ENCODE results near the gene CNTNAP2. TPM values are rescaled to one million over a fixed set of nuclear protein-coding genes. Genes with fewer than 3 reads are reported as not detected.

CNTNAP2 gene
- 0.28 and 0.36 TPM in 2 replicates for total RNA-seq (2014; rRNA removed; shearing (Covaris generic))
- 0.41 TPM in 1 of 2 replicates, not detected in the other for total RNA-seq (2022)
- percentile 3 among the genes with signal in this experiment for Bru-seq, nascent RNA
- BruChase-seq, experiment 1, labeled RNA remaining after a 6-hour chase = percentile 7 among the genes with signal in this experiment
- percentile 7 among the genes with signal in this experiment for BruChase-seq, experiment 2, labeled RNA remaining after a 2-hour chase
- long read RNA-seq = 0 reads

DNA sequence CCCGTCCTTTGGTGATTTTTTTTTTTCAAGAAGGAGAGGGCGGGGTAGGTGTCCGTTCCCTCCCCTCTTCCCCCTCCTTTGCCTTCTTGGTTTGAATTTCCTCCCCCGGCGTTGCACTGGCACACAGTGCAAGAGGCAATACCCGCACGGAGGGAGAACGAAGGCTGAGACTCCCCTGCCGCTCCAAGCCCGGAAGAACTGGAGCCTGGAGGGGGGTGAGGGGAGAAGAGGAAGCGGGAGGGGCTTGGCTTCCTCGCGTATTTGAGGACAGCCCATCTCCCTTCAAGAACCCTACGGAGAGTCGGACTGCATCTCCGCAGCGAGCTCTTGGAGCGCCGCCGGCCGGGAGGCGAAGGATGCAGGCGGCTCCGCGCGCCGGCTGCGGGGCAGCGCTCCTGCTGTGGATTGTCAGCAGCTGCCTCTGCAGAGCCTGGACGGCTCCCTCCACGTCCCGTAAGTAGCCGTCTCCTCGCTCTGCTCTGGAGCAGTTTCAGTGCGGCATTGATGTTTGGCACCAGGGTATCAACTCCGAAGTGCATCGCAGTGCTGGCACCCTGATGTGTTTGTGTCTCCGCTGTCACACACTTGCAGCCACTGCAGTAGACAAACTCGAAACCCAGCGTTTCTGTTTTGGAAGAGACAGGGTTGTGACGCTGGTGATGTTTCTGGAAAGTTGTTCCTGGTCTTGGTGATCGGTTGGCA lies at the start of gene CNTNAP2:
Gene CNTNAP2 (plus strand): TSS at position 281 of the 702 bp plus-strand sequence. CDS start 76 bp downstream, at position 357.
- H3K4me1 ChIP-seq (ENCODE audit: insufficient read depth, low read length, poor library complexity, severe bottlenecking) = no peaks in the 10 kb centered on the region
- no peak within 1 kb of the TSS for H3K4me3 ChIP-seq (ENCODE audit: low read depth, low read length, poor library complexity, severe bottlenecking)
- no peaks in the 10 kb centered on the region for H4K20me1 ChIP-seq (ENCODE audit: insufficient read depth, low read length)
- BruUV-seq (replicated peaks) = no TSS peak
- ChIA-PET POLR2A (no interaction called here), CTCF (ENCODE audit: unreplicated experiment) (no interaction called here)
- no peak for DNase-seq (ENCODE audit: low spot score)
- H3K9me3 ChIP-seq (ENCODE audit: low read length) = no peaks in the 10 kb centered on the region
- no peaks in the 10 kb centered on the region for H3K36me3 ChIP-seq (ENCODE audit: insufficient read depth, low read length)
- no peaks in the 10 kb centered on the region for H3K9me2 ChIP-seq (ENCODE audit: insufficient read depth, low read length)
- no peak within 1 kb of the TSS for H3K4me2 ChIP-seq (ENCODE audit: low read length)
- H3K79me2 ChIP-seq (ENCODE audit: insufficient read depth, low read depth, low read length) = no peaks in the 10 kb centered on the region
- no peak within 1 kb of the TSS for H3K27ac ChIP-seq (ENCODE audit: low read depth, low read length, poor library complexity, severe bottlenecking)
- intact Hi-C loops (cut with micrococcal nuclease; ENCODE audit: unreplicated experiment) = no loop called here
- TF ChIP-seq EZH2phosphoT487 (IDR thresholded peaks at IDR 0.05; ENCODE audit: borderline replicate concordance, low read depth, low read length) (no peak), CTCF (conservative IDR thresholded peaks at IDR 0.05; ENCODE audit: low read length) (no peak)
- no peak within 1 kb of the TSS for H2AFZ ChIP-seq (ENCODE audit: low read length)

- Histone ChIP-seq H4K20me1 (ENCODE audit: insufficient read depth, low read length) (no peaks in the 10 kb centered on the region), H3K4me3 (ENCODE audit: low read depth, low read length, poor library complexity, severe bottlenecking) (no peak overlapping the region), H3K36me3 (ENCODE audit: insufficient read depth, low read length) (no peaks in the 10 kb centered on the region), H3K4me1 (ENCODE audit: insufficient read depth, low read length, poor library complexity, severe bottlenecking) (no peaks in the 10 kb centered on the region), H3K4me2 (ENCODE audit: low read length) (no peak overlapping the region), H3K9me2 (ENCODE audit: insufficient read depth, low read length) (no peaks in the 10 kb centered on the region), H3K9me3 (ENCODE audit: low read length) (no peaks in the 10 kb centered on the region), H3K79me2 (ENCODE audit: insufficient read depth, low read depth, low read length) (no peaks in the 10 kb centered on the region), H3K27ac (ENCODE audit: low read depth, low read length, poor library complexity, severe bottlenecking) (no peak overlapping the region), H2AFZ (ENCODE audit: low read length) (no peak overlapping the region)
- no peak for DNase-seq (ENCODE audit: low spot score)
- no peak for TF ChIP-seq EZH2phosphoT487 (IDR thresholded peaks at IDR 0.05; ENCODE audit: borderline replicate concordance, low read depth, low read length)
- TF ChIP-seq CTCF (conservative IDR thresholded peaks at IDR 0.05; ENCODE audit: low read length) = no peak
- POLR2A ChIA-PET = interaction anchor here (0.6 to 1.6 kb wide), 10 partner anchors 9 to 245 kb away, joined by 3 to 4 read pairs (median 3); no protein-coding TSS in a partner anchor
- CTCF ChIA-PET (ENCODE audit: unreplicated experiment) = no interaction called here
- BruUV-seq (replicated peaks) = no TSS peak
- intact Hi-C loops (cut with micrococcal nuclease; ENCODE audit: unreplicated experiment) = no loop called here
These were observed 48.7 kb upstream of the CNTNAP2 start for GRCh38 chr7:146067880-146068279.
